Stomach (tissue), 9 donors: ENCODE results near the gene ELMO1. TPM values are rescaled to one million over a fixed set of nuclear protein-coding genes. Genes with fewer than 3 reads are reported as not detected.

Experiments
- DNase-seq, 2 donors: peaks; one replicate each; pipeline versions ENCODE4 v3.0.0 to v3.0.0-alpha.2; 2013 to 2019
- H3K27ac ChIP-seq, 5 donors: fragments of 200-600 bp in 4 of 5; sonication (generic) in 4 of 5; one replicate each; pipeline ENCODE4 v1.5.1; 2013 to 2019; ENCODE audit warnings: mild to moderate bottlenecking in 1 of 5, moderate library complexity in 1 of 5
- H3K27me3 ChIP-seq, 3 donors: fragments of 200-600 bp; sonication (generic); one replicate each; pipeline ENCODE4 v1.5.1; 2017 to 2019; ENCODE audit warnings: mixed run types in 1 of 3
- H3K36me3 ChIP-seq, 4 donors: fragments of 200-600 bp; sonication (generic); 1 replicate in 3 of 4; 2 replicates in 1 of 4; pipeline ENCODE4 v1.5.1; 2016 to 2019
- H3K4me1 ChIP-seq, 4 donors: fragments of 200-600 bp; sonication (generic); one replicate each; pipeline ENCODE4 v1.5.1; 2016 to 2019
- H3K4me3 ChIP-seq, 4 donors: fragments of 200-600 bp; sonication (generic) in 3 of 4; one replicate each; pipeline ENCODE4 v1.5.1; 2016 to 2019; ENCODE audit warnings: mild to moderate bottlenecking in 1 of 4
- H3K9me3 ChIP-seq, 4 donors: fragments of 200-600 bp; sonication (generic); one replicate each; pipeline ENCODE4 v1.5.1; 2016 to 2019
- CTCF ChIP-seq, 7 experiments: fragments of 450-650 bp in 4 of 7; fragments of 200-600 bp in 3 of 7; sonication (generic) in 3 of 7; IDR thresholded peaks; one replicate each; pipeline ENCODE4 v1.5.1; 2016 to 2019; ENCODE audit warnings: antibody characterized with exemption in 7 of 7, control low read depth in 2 of 7, mild to moderate bottlenecking in 1 of 7
- EP300 ChIP-seq: sonication (generic); formaldehyde crosslinking; IDR thresholded peaks from one replicate; pipeline ENCODE4 v1.6.1; 2017; ENCODE audit warnings: antibody characterized with exemption
- POLR2A ChIP-seq, 4 donors: fragments of 450-650 bp; IDR thresholded peaks; one replicate each; pipeline ENCODE4 v1.6.1; 2016; ENCODE audit warnings: antibody characterized with exemption in 4 of 4, control low read depth in 2 of 4, mild to moderate bottlenecking in 1 of 4, moderate library complexity in 1 of 4
- POLR2AphosphoS5 ChIP-seq, 3 donors: sonication (generic); formaldehyde crosslinking; IDR thresholded peaks; one replicate each; pipeline ENCODE4 v1.6.1; 2016; ENCODE audit warnings: antibody characterized with exemption in 3 of 3
- WGBS, 5 donors: extraction: QIAGEN DNeasy Blood & Tissue Kit in 3 of 5; methylation state at CpG; one replicate each; pipeline versions ENCODE4 v1.1.5 to v1.1.7; 2013 to 2018; 5-methylcytosine and 5-hydroxymethylcytosine counted together
- intact Hi-C: fragments of 100-400 bp; cut with DNase I; formaldehyde crosslinking; loops from one replicate; pipeline ENCODE4 v1.15.1; 2023; ENCODE audit warnings: low total_unique reads
- polyA plus RNA-seq, 3 donors: library from polyadenylated mRNA; stranded (reverse); fragments of 200-250 nt; gene quantifications; one replicate each; pipeline ENCODE4 v1.2.3, GENCODE V29; 2013
- total RNA-seq, 5 donors: library from RNA; depleted of rRNA; stranded (reverse); fragments of >200 nt; gene quantifications; one replicate each; pipeline versions ENCODE4 v1.1.0 to v1.2.3, GENCODE V29; 2014 to 2016
- donor health status: healthy with polysubstance abuse.
- donor health status: Bipolar disorder and iron deficiency.
- donor health status: healthy.

The ELMO1 gene
- total and polyA plus RNA-seq, 8 donors, result 4.1 to 117 (median 44.8) TPM

GRCh38 chr7:37329940-37330339 lies 118.7 kb downstream of the ELMO1 start:
- no peak for DNase-seq
- TF ChIP-seq CTCF (IDR thresholded peaks at IDR 0.05) (no peak), POLR2AphosphoS5 (IDR thresholded peaks at IDR 0.05) (no peak), POLR2A (IDR thresholded peaks at IDR 0.05) (no peak), EP300 (no peak)
- Histone ChIP-seq H3K36me3 (no peaks in the 10 kb centered on the region), H3K27ac (no peak overlapping the region), H3K4me3 (no peak overlapping the region), H3K4me1 (peaks cover 0 to 9% (median 0%) of the 10 kb centered on the region in 4 donors), H3K27me3 (no peaks in the 10 kb centered on the region), H3K9me3 (peaks cover 0 to 5% (median 0%) of the 10 kb centered on the region in 4 donors)
- 64 to 82% (median 75%) methylated on average over 2 of the region's 2 CpGs for WGBS, 5 donors
- intact Hi-C loops, result no loop called here

GRCh38 chr7:37327288-37327687 lies 121.4 kb downstream of the ELMO1 start:
- H3K4me1 ChIP-seq, result no peaks in the 10 kb centered on the region
- no peaks in the 10 kb centered on the region for H3K36me3 ChIP-seq
- intact Hi-C loops, result no loop called here
- 87 to 98% (median 94%) methylated on average over 1 of the region's 1 CpG for WGBS, 5 donors
- TF ChIP-seq POLR2A (IDR thresholded peaks at IDR 0.05), result no peak
- TF ChIP-seq EP300, result no peak
- no peak for TF ChIP-seq POLR2AphosphoS5 (IDR thresholded peaks at IDR 0.05)
- TF ChIP-seq CTCF (IDR thresholded peaks at IDR 0.05), result no peak
- H3K4me3 ChIP-seq, result no peak overlapping the region
- DNase-seq, result no peak
- no peaks in the 10 kb centered on the region for H3K27me3 ChIP-seq
- H3K9me3 ChIP-seq, result peaks cover 0 to 5% (median 0%) of the 10 kb centered on the region in 4 donors
- no peak overlapping the region for H3K27ac ChIP-seq

GRCh38 chr7:37323966-37324365 lies 124.7 kb downstream of the ELMO1 start:
- intact Hi-C loops, result no loop called here

GRCh38 chr7:37322831-37323230 lies 125.8 kb downstream of the ELMO1 start:
- intact Hi-C loops, result no loop called here
- no peaks in the 10 kb centered on the region for H3K27me3 ChIP-seq
- no peaks in the 10 kb centered on the region for H3K4me1 ChIP-seq
- WGBS, 5 donors, result 86 to 95% (median 91%) methylated on average over 4 of the region's 4 CpGs
- TF ChIP-seq POLR2AphosphoS5 (IDR thresholded peaks at IDR 0.05), result no peak
- no peak for TF ChIP-seq CTCF (IDR thresholded peaks at IDR 0.05)
- no peak for TF ChIP-seq EP300
- TF ChIP-seq POLR2A (IDR thresholded peaks at IDR 0.05), result no peak
- no peak for DNase-seq
- no peak overlapping the region for H3K27ac ChIP-seq
- H3K9me3 ChIP-seq, result no peaks in the 10 kb centered on the region
- H3K4me3 ChIP-seq, result no peak overlapping the region
- no peaks in the 10 kb centered on the region for H3K36me3 ChIP-seq

More at GRCh38 chr7:37323966-37324365, 124.7 kb downstream of the ELMO1 start:
- TF ChIP-seq CTCF (IDR thresholded peaks at IDR 0.05) (no peak), POLR2A (IDR thresholded peaks at IDR 0.05) (no peak), EP300 (no peak), POLR2AphosphoS5 (IDR thresholded peaks at IDR 0.05) (no peak)
- 77 to 93% (median 86%) methylated on average over 4 of the region's 4 CpGs for WGBS, 5 donors
- DNase-seq, result no peak
- Histone ChIP-seq H3K27ac (no peak overlapping the region), H3K4me3 (no peak overlapping the region), H3K9me3 (no peaks in the 10 kb centered on the region), H3K4me1 (no peaks in the 10 kb centered on the region), H3K27me3 (no peaks in the 10 kb centered on the region), H3K36me3 (no peaks in the 10 kb centered on the region)
